Measurements from ENCODE around the gene TMEM259.

Gene TMEM259

DNA sequence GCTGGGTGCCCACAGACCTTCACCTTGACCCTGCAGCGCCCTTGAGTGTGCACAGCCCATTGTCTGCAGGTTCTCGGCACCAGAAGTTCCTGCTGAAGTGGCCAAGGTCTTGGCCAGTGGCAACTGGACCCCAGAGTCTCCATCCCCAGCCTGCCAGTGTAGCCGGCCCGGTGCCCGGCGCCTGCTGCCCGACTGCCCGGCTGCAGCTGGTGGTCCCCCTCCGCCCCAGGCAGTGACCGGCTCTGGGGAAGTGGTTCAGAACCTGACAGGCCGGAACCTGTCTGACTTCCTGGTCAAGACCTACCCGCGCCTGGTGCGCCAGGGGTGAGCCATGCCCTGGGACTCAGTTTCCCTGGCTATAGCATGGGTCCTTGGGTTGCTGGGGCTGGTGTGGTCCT lies 34.1 kb upstream of the TMEM259 start:
- H3K4me3 ChIP-seq (ENCODE audit: low read depth, low read length) = no peak overlapping the region
- TF ChIP-seq, protein P1, sequence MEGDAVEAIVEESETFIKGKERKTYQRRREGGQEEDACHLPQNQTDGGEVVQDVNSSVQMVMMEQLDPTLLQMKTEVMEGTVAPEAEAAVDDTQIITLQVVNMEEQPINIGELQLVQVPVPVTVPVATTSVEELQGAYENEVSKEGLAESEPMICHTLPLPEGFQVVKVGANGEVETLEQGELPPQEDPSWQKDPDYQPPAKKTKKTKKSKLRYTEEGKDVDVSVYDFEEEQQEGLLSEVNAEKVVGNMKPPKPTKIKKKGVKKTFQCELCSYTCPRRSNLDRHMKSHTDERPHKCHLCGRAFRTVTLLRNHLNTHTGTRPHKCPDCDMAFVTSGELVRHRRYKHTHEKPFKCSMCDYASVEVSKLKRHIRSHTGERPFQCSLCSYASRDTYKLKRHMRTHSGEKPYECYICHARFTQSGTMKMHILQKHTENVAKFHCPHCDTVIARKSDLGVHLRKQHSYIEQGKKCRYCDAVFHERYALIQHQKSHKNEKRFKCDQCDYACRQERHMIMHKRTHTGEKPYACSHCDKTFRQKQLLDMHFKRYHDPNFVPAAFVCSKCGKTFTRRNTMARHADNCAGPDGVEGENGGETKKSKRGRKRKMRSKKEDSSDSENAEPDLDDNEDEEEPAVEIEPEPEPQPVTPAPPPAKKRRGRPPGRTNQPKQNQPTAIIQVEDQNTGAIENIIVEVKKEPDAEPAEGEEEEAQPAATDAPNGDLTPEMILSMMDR (IDR thresholded peaks at IDR 0.05; ENCODE audit: insufficient read depth, low read depth, low read length, missing control alignments) = no peak
- DNase-seq (ENCODE audit: low read depth) = no peak

GRCh38 chr19:1054102-1055027 lies 33.4 kb upstream of the TMEM259 start:
- TF ChIP-seq, protein P1 (IDR thresholded peaks at IDR 0.05; ENCODE audit: insufficient read depth, low read depth, low read length, missing control alignments) = no peak
- DNase-seq (ENCODE audit: low read depth) = no peak
- H3K4me3 ChIP-seq (ENCODE audit: low read depth, low read length) = no peak overlapping the region

DNA sequence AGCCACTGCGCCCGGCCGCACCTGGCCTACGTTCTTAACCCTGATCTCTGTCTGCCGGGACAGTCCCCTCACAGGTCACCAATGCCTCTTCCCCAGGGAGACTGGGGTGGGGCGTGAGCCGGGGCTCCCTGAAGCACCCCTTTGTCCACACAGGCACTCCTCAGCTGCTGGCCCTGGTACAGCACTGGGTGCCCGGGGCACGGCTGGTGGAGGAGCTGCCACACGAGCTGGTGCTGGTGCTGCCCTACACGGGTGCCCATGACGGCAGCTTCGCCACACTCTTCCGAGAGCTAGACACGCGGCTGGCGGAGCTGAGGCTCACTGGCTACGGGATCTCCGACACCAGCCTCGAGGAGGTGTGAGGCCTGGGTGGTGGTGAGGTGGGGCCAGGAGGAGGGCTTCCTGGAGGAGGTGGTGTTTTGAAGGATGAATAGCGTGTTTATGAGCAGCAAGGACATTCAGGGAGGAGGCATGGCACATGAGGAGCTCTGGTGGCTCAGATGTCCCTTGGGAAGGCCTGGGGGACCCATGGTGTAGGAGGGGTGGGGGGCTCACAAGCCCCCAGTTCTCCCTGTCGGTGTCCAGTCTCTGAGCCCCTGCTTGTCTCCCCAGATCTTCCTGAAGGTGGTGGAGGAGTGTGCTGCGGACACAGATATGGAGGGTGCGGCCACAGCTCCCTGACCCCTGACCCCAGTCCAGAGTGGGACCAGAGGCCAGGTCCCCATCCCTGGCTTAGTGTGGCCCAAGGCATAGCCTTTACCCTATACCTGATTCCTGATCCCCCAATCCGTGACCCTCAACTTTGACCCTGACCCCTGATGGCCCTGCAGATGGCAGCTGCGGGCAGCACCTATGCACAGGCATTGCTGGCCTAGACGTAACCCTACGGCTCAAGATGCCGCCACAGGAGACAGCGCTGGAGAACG lies 32.5 kb upstream of the TMEM259 start:
- no peak for DNase-seq (ENCODE audit: low read depth)
- H3K4me3 ChIP-seq (ENCODE audit: low read depth, low read length) = no peak overlapping the region
- TF ChIP-seq, protein P1 (IDR thresholded peaks at IDR 0.05; ENCODE audit: insufficient read depth, low read depth, low read length, missing control alignments) = no peak

DNA sequence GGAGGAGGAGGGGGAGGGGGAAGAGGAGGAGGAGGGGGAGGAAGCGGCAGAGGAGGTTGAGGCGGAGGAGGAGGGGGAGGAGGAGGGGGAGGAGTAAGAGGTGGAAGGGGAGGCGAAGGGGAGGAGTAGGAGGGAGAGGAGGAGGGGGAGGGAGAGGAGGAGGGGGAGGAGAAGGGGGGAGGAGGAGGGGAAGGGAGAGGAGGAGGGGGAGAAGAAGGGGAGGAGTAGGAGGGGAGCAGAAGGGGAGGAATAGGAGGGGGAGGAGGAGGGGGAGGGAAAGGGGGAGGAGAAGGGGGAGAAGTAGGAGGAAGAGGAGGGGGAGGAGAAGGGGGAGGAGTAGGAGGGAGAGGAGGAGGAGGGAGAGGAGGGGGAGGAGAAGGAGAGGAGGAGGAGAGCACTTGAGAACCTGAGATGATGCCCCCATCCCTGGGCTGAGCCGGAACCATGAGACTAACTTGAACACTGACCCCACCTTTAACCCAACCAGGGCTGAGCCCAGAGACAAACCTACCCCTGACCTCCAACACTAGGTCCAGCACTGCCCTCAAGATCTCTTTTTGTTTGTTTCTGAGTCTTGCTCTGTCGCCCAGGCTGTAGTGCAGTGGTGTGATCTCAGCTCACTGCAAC lies 31.5 kb upstream of the TMEM259 start:
- TF ChIP-seq, protein P1 (IDR thresholded peaks at IDR 0.05; ENCODE audit: insufficient read depth, low read depth, low read length, missing control alignments) = no peak
- no peak for DNase-seq (ENCODE audit: low read depth)
- no peak overlapping the region for H3K4me3 ChIP-seq (ENCODE audit: low read depth, low read length)

- TF ChIP-seq, protein P1 (IDR thresholded peaks at IDR 0.05; ENCODE audit: insufficient read depth, low read depth, low read length, missing control alignments) = no peak
- H3K4me3 ChIP-seq (ENCODE audit: low read depth, low read length) = no peak overlapping the region
- no peak for DNase-seq (ENCODE audit: low read depth)
These were observed 30.9 kb upstream of the TMEM259 start for GRCh38 chr19:1051791-1052190.

- DNase-seq (ENCODE audit: low read depth) = no peak
These were observed 30.3 kb upstream of the TMEM259 start for GRCh38 chr19:1050989-1051788.

More at GRCh38 chr19:1050989-1051788, 30.3 kb upstream of the TMEM259 start:
- H3K4me3 ChIP-seq (ENCODE audit: low read depth, low read length) = no peak overlapping the region
- TF ChIP-seq, protein P1 (IDR thresholded peaks at IDR 0.05; ENCODE audit: insufficient read depth, low read depth, low read length, missing control alignments) = no peak
